Muscle layer of colon (tissue), 2 donors: ENCODE data around the gene DRG2.

Experiments used
- H3K27ac ChIP-seq: one replicate; pipeline ENCODE4 v1.7.0; 2013; ENCODE audit warnings: low read depth, mild to moderate bottlenecking, low read length, moderate library complexity
- H3K27me3 ChIP-seq, 2 donors: one replicate each; pipeline ENCODE4 v1.7.0; 2013; ENCODE audit warnings: low read length in 2 of 2, mild to moderate bottlenecking in 2 of 2; ENCODE audit not compliant: insufficient read depth in 2 of 2, control insufficient read depth in 1 of 2
- H3K36me3 ChIP-seq: one replicate; pipeline ENCODE4 v1.7.0; 2013; ENCODE audit warnings: mild to moderate bottlenecking, low read length; ENCODE audit not compliant: insufficient read depth
- H3K4me1 ChIP-seq: one replicate; pipeline ENCODE4 v1.7.0; 2013; ENCODE audit warnings: mild to moderate bottlenecking, low read length; ENCODE audit not compliant: insufficient read depth
- H3K4me3 ChIP-seq, 2 donors: one replicate each; pipeline ENCODE4 v1.7.0; 2013; ENCODE audit warnings: low read length in 2 of 2, low read depth in 1 of 2, mild to moderate bottlenecking in 1 of 2, moderate library complexity in 1 of 2
- H3K9ac ChIP-seq: one replicate; pipeline ENCODE4 v1.7.0; 2013; ENCODE audit warnings: low read length
- H3K9me3 ChIP-seq: one replicate; pipeline ENCODE4 v1.7.0; 2013; ENCODE audit warnings: mild to moderate bottlenecking, low read length
- donor health status: abdominal sarcoma.
- donor health status: Adenocarcinoma of cecum.

The DRG2 gene

GRCh38 chr17:18119166-18119745 is 31.5 kb downstream of the DRG2 start:
- Histone ChIP-seq H3K9me3 (no peaks in the 10 kb centered on the region), H3K4me3 (no peak overlapping the region), H3K27ac (no peak overlapping the region), H3K27me3 (no peaks in the 10 kb centered on the region), H3K9ac (no peak overlapping the region), H3K36me3 (no peaks in the 10 kb centered on the region), H3K4me1 (no peaks in the 10 kb centered on the region)

GRCh38 chr17:18119938-18120337 is 32.2 kb downstream of the DRG2 start:
- Histone ChIP-seq H3K4me3 (no peak overlapping the region), H3K36me3 (no peaks in the 10 kb centered on the region), H3K4me1 (no peaks in the 10 kb centered on the region), H3K27me3 (no peaks in the 10 kb centered on the region), H3K27ac (no peak overlapping the region), H3K9ac (no peak overlapping the region), H3K9me3 (no peaks in the 10 kb centered on the region)

- Histone ChIP-seq H3K9ac (no peak overlapping the region), H3K27me3 (no peaks in the 10 kb centered on the region), H3K36me3 (no peaks in the 10 kb centered on the region), H3K27ac (no peak overlapping the region), H3K4me1 (no peaks in the 10 kb centered on the region), H3K9me3 (no peaks in the 10 kb centered on the region), H3K4me3 (no peak overlapping the region)
Observed at GRCh38 chr17:18120461-18121017, 32.8 kb downstream of the DRG2 start.

GRCh38 chr17:18121144-18121910 is 33.6 kb downstream of the DRG2 start:
- Histone ChIP-seq H3K9ac (no peak overlapping the region), H3K36me3 (no peaks in the 10 kb centered on the region), H3K4me3 (no peak overlapping the region), H3K9me3 (no peaks in the 10 kb centered on the region), H3K27me3 (no peaks in the 10 kb centered on the region), H3K27ac (no peak overlapping the region), H3K4me1 (no peaks in the 10 kb centered on the region)

- Histone ChIP-seq H3K9me3 (no peaks in the 10 kb centered on the region), H3K4me3 (no peak overlapping the region), H3K27me3 (no peaks in the 10 kb centered on the region), H3K36me3 (no peaks in the 10 kb centered on the region), H3K4me1 (no peaks in the 10 kb centered on the region), H3K27ac (no peak overlapping the region), H3K9ac (no peak overlapping the region)
Observed at GRCh38 chr17:18122990-18123753, 35.4 kb downstream of the DRG2 start.

GRCh38 chr17:18124345-18125126 is 36.8 kb downstream of the DRG2 start:
- no peak overlapping the region for H3K27ac ChIP-seq
- H3K27me3 ChIP-seq = no peaks in the 10 kb centered on the region
- no peak overlapping the region for H3K4me3 ChIP-seq
- no peaks in the 10 kb centered on the region for H3K4me1 ChIP-seq
- H3K9me3 ChIP-seq = no peaks in the 10 kb centered on the region
- H3K9ac ChIP-seq = no peak overlapping the region
- no peaks in the 10 kb centered on the region for H3K36me3 ChIP-seq

GRCh38 chr17:18129041-18129502 is 41.3 kb downstream of the DRG2 start:
- H3K27ac ChIP-seq = no peak overlapping the region

GRCh38 chr17:18132711-18133110 is 45.0 kb downstream of the DRG2 start:
- no peaks in the 10 kb centered on the region for H3K9me3 ChIP-seq
- H3K27ac ChIP-seq = no peak overlapping the region
- H3K27me3 ChIP-seq = no peaks in the 10 kb centered on the region

More at GRCh38 chr17:18129041-18129502, 41.3 kb downstream of the DRG2 start:
- H3K9ac ChIP-seq = no peak overlapping the region
- no peaks in the 10 kb centered on the region for H3K36me3 ChIP-seq
- no peaks in the 10 kb centered on the region for H3K9me3 ChIP-seq
- no peaks in the 10 kb centered on the region for H3K4me1 ChIP-seq
- no peaks in the 10 kb centered on the region for H3K27me3 ChIP-seq
- no peak overlapping the region for H3K4me3 ChIP-seq

GRCh38 chr17:18136357-18136756 is 48.6 kb downstream of the DRG2 start:
- H3K27me3 ChIP-seq = no peaks in the 10 kb centered on the region
- no peaks in the 10 kb centered on the region for H3K36me3 ChIP-seq
- H3K4me3 ChIP-seq = no peak overlapping the region
- H3K4me1 ChIP-seq = no peaks in the 10 kb centered on the region
- no peak overlapping the region for H3K27ac ChIP-seq
- H3K9ac ChIP-seq = no peak overlapping the region
- no peaks in the 10 kb centered on the region for H3K9me3 ChIP-seq

More at GRCh38 chr17:18132711-18133110, 45.0 kb downstream of the DRG2 start:
- no peak overlapping the region for H3K9ac ChIP-seq
- no peak overlapping the region for H3K4me3 ChIP-seq
- H3K4me1 ChIP-seq = no peaks in the 10 kb centered on the region
- no peaks in the 10 kb centered on the region for H3K36me3 ChIP-seq

- H3K9me3 ChIP-seq = no peaks in the 10 kb centered on the region
Observed at GRCh38 chr17:18138065-18138749, 50.5 kb downstream of the DRG2 start.

More at GRCh38 chr17:18138065-18138749, 50.5 kb downstream of the DRG2 start:
- no peaks in the 10 kb centered on the region for H3K36me3 ChIP-seq
- no peak overlapping the region for H3K4me3 ChIP-seq
- no peak overlapping the region for H3K9ac ChIP-seq
- no peaks in the 10 kb centered on the region for H3K4me1 ChIP-seq
- H3K27ac ChIP-seq = no peak overlapping the region
- peaks cover 0 to 13% of the 10 kb centered on the region in 2 donors for H3K27me3 ChIP-seq
